ENCODE results near the gene MAPK7. TPM values are rescaled to one million over a fixed set of nuclear protein-coding genes. Genes with fewer than 3 reads are reported as not detected.
A peak's percentile ranks its signal among the peaks of the same experiment; 100 is the strongest.

MAPK7 gene
- total RNA-seq, 1 donor from 2014 or later, result 146 TPM

DNA sequence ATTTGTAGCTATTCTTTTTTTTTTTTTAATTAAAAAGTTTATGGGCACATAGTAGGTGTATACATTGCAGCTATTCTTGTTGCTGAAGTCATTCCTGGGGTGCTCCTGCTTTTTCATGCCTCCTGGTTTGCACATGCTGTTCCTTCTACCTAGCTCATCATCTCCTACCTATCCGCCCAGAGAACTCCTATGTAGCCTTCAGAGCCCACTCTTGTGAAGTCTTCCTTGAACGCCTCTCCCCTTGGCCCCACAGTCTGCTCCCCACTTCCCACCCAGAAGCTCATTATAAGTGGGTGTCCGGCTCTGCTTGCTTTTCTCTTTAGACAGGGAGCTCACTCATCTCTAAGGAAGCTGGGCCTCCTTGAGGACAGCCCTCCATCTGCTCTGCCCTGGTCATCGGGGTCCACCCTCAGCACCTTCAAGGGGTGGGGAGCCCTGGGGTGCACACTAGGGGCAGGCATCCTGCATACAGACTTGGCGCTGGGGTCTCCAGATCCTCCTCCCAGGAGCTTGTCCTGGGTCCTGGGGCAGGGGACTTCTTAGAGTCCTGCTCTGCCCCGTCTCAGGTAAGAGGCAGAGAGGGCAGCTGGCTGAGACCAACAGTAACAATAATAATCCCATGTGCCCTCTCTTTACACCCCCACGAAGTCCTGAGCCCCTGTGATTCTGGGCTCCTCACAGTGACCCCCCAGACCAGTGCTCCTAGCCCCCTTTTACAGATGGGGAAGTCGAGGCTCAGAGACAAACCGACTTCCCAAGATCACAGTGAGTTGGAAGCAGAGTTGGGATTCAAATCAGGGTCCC lies 12.3 kb upstream of the MAPK7 start:
- no peak overlapping the region for H3K4me3 ChIP-seq
- TF ChIP-seq CTCF (IDR thresholded peaks at IDR 0.05), result no peak
- H3K27ac ChIP-seq, result no peak overlapping the region
- intact Hi-C loops (cut with DNase I), result no loop called here
- no peaks in the 10 kb centered on the region for H3K9me3 ChIP-seq
- H3K27me3 ChIP-seq, result no peaks in the 10 kb centered on the region
- no peak for DNase-seq (ENCODE audit: low spot score in 2 of 2)
- no peaks in the 10 kb centered on the region for H3K4me1 ChIP-seq
- H3K36me3 ChIP-seq, result no peaks in the 10 kb centered on the region

- no peaks in the 10 kb centered on the region for H3K27me3 ChIP-seq
- intact Hi-C loops (cut with DNase I), result no loop called here
- TF ChIP-seq CTCF (IDR thresholded peaks at IDR 0.05), result no peak
Observed at GRCh38 chr17:19366637-19366972, 11.7 kb upstream of the MAPK7 start.

DNA sequence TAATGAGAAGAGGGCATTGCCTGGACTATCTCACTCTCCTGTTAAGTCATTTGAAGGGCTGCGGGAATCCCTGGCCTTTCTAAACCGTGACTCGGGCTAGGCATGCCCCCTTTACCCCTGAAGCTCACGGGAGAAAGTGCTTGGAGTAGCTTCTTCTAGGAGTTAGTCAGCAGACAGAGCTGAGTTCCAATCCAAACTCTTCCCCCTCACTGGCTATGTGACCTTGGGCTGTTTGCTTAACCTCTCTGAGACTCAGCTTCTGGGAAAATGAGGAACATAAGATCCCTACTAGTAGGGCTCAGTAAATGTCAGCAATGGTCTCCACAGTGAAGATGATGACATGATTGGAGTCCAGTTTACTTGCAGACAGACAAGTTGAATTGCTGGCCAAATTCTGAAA lies 10.1 kb upstream of the MAPK7 start:
- TF ChIP-seq CTCF (IDR thresholded peaks at IDR 0.05), result no peak
- Histone ChIP-seq H3K4me1 (no peaks in the 10 kb centered on the region), H3K4me3 (no peak overlapping the region), H3K36me3 (no peaks in the 10 kb centered on the region), H3K27me3 (no peaks in the 10 kb centered on the region), H3K27ac (peak overlapping the region in 1 of 2 donors; percentile 7), H3K9me3 (no peaks in the 10 kb centered on the region)
- intact Hi-C loops (cut with DNase I), result no loop called here
- no peak for DNase-seq (ENCODE audit: low spot score in 2 of 2)

More at GRCh38 chr17:19366637-19366972, 11.7 kb upstream of the MAPK7 start:
- no peak overlapping the region for H3K27ac ChIP-seq
- DNase-seq (ENCODE audit: low spot score in 2 of 2), result no peak
- H3K4me3 ChIP-seq, result no peak overlapping the region
- no peaks in the 10 kb centered on the region for H3K36me3 ChIP-seq
- H3K4me1 ChIP-seq, result no peaks in the 10 kb centered on the region
- no peaks in the 10 kb centered on the region for H3K9me3 ChIP-seq

- Histone ChIP-seq H3K9me3 (no peaks in the 10 kb centered on the region), H3K27ac (no peak overlapping the region), H3K27me3 (no peaks in the 10 kb centered on the region), H3K4me1 (no peaks in the 10 kb centered on the region), H3K36me3 (no peaks in the 10 kb centered on the region), H3K4me3 (no peak overlapping the region)
- no peak for DNase-seq (ENCODE audit: low spot score in 2 of 2)
- intact Hi-C loops (cut with DNase I), result no loop called here
- TF ChIP-seq CTCF (IDR thresholded peaks at IDR 0.05), result no peak
Observed at GRCh38 chr17:19369107-19369778, 9.1 kb upstream of the MAPK7 start.

DNA sequence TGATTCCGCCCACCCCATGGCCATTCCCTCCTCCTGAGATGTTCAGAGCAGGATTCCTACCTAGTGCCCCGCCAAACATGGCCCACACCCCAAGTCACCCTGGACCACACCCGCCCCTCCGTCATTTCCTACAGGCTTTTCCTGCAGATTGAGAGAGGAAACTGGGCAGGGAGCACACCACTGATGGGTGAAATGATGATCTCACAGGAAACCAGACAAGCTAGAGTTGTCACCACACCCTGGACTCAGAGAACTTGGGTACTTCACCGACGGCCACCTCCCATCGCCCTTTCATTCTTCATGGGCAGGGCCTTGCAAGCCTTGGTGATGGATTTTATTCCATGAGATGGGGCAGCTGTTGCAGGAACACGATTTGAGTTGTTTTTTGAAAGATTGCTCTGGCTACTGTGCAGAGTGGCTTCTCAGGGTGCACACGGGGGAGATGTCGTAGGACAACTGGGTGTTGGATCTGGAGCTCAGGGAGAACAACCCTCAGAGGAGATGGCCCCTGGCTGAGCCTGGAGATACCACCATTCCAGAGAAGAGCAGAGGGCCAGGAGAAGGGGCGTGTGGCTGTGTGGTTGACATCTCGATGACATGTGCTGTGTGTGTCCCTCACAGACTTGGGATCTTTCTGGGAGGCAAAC lies 8.3 kb upstream of the MAPK7 start:
- Histone ChIP-seq H3K4me3 (no peak overlapping the region), H3K27ac (no peak overlapping the region), H3K9me3 (no peaks in the 10 kb centered on the region), H3K4me1 (no peaks in the 10 kb centered on the region), H3K27me3 (no peaks in the 10 kb centered on the region), H3K36me3 (no peaks in the 10 kb centered on the region)
- no peak for DNase-seq (ENCODE audit: low spot score in 2 of 2)
- no peak for TF ChIP-seq CTCF (IDR thresholded peaks at IDR 0.05)
- intact Hi-C loops (cut with DNase I), result no loop called here
